H1 (cell line): ENCODE results near the gene STAMBP. TPM values are rescaled to one million over a fixed set of nuclear protein-coding genes. Genes with fewer than 3 reads are reported as not detected.

Experiments
- CTCF ChIA-PET: fragments of 300-600 bp; sonication (Branson Sonifier 250); formaldehyde crosslinking; loops from one replicate; lab custom pipeline; 2021; ENCODE audit not compliant: partially characterized antibody; lab: Charles Lee
- POLR2A ChIA-PET: fragments of 300-600 bp; sonication (Branson Sonifier 250); formaldehyde crosslinking; loops from one replicate; lab custom pipeline; 2021; ENCODE audit warnings: inconsistent platforms; ENCODE audit not compliant: partially characterized antibody; lab: Charles Lee
- DNase-seq, 2 experiments: peaks; one replicate each; pipeline versions ENCODE4 v3.0.0 to v3.0.0-alpha.2; 2010 to 2022; ENCODE audit warnings: low spot score in 2 of 2, low read depth in 1 of 2, mixed read lengths in 1 of 2
- FAIRE-seq: peaks from 2 replicates; lab custom pipeline; 2011; peaks lifted over from hg19 to GRCh38; lab: Jason Lieb, UNC
- H2AFZ ChIP-seq: 2 replicates; pipeline ENCODE4 v1.8.1; 2012; ENCODE audit warnings: low read length, inconsistent platforms
- H2AK5ac ChIP-seq: 2 replicates; pipeline ENCODE4 v1.6.1; 2013; ENCODE audit warnings: low read depth, low read length
- H2BK120ac ChIP-seq: replicated peaks from 2 replicates; pipeline ENCODE3; 2013; ENCODE audit warnings: low read depth, low read length, inconsistent platforms
- H2BK12ac ChIP-seq: 2 replicates; pipeline ENCODE4 v1.6.1; 2013; ENCODE audit warnings: low read depth, low read length
- H2BK15ac ChIP-seq: 2 replicates; pipeline ENCODE4 v1.6.1; 2013; ENCODE audit warnings: low read length
- H2BK20ac ChIP-seq: 2 replicates; pipeline ENCODE4 v1.6.1; 2013; ENCODE audit warnings: low read length
- H2BK5ac ChIP-seq: 2 replicates; pipeline ENCODE4 v1.6.1; 2013; ENCODE audit warnings: low read depth, low read length
- H3K14ac ChIP-seq: 2 replicates; pipeline ENCODE4 v1.6.1; 2013; ENCODE audit warnings: inconsistent platforms; ENCODE audit not compliant: insufficient read length
- H3K18ac ChIP-seq: 2 replicates; pipeline ENCODE4 v1.6.1; 2013; ENCODE audit warnings: low read length; ENCODE audit errors: extremely low read depth
- H3K23ac ChIP-seq: 2 replicates; pipeline ENCODE4 v1.6.1; 2013; ENCODE audit warnings: inconsistent platforms; ENCODE audit not compliant: insufficient read length
- H3K23me2 ChIP-seq: 2 replicates; pipeline ENCODE4 v1.6.1; 2013; ENCODE audit warnings: low read depth, low read length
- H3K27ac ChIP-seq: 2 replicates; pipeline ENCODE4 v1.6.1; 2011; ENCODE audit warnings: low read depth, low read length, inconsistent platforms
- H3K27me3 ChIP-seq, 4 experiments: replicated peaks in 1 of 4; 1 replicate in 1 of 4; 2 replicates in 3 of 4; pipeline versions ENCODE4 v1.6.1 to v1.8.1; 2011 to 2013; ENCODE audit warnings: low read length in 3 of 4, mild to moderate bottlenecking in 3 of 4, inconsistent platforms in 2 of 4, mixed read lengths in 2 of 4, moderate library complexity in 1 of 4; ENCODE audit not compliant: control insufficient read depth in 3 of 4, insufficient read depth in 3 of 4; ENCODE audit errors: extremely low read depth in 1 of 4
- H3K36me3 ChIP-seq, 4 experiments: 2 replicates each; pipeline versions ENCODE4 v1.6.1 to v1.8.1; 2011 to 2013; ENCODE audit warnings: mild to moderate bottlenecking in 4 of 4, low read length in 3 of 4, moderate library complexity in 2 of 4, control low read depth in 1 of 4, inconsistent platforms in 1 of 4; ENCODE audit not compliant: insufficient read depth in 4 of 4, control insufficient read depth in 2 of 4
- H3K4ac ChIP-seq: replicated peaks from 2 replicates; pipeline ENCODE3; 2013; ENCODE audit warnings: low read length, low read depth, mixed read lengths, inconsistent platforms; ENCODE audit not compliant: insufficient read length
- H3K4me1 ChIP-seq, 4 experiments: replicated peaks in 1 of 4; 1 replicate in 1 of 4; 2 replicates in 3 of 4; pipeline versions ENCODE4 v1.6.1 to v1.8.1; 2011 to 2013; ENCODE audit warnings: low read length in 3 of 4, inconsistent platforms in 2 of 4, mixed read lengths in 1 of 4; ENCODE audit not compliant: insufficient read depth in 4 of 4, control insufficient read depth in 3 of 4
- H3K4me2 ChIP-seq, 2 experiments: 2 replicates each; pipeline versions ENCODE4 v1.6.1 to v1.8.1; 2011 to 2013; ENCODE audit warnings: low read depth in 2 of 2, low read length in 2 of 2, control low read depth in 1 of 2, inconsistent platforms in 1 of 2, mild to moderate bottlenecking in 1 of 2; ENCODE audit not compliant: insufficient read depth in 1 of 2
- H3K4me3 ChIP-seq, 4 experiments: fragments of 200-600, 300-600 bp in 1 of 4; sonication (generic), shearing (Covaris generic), sonication (Bioruptor Twin) in 1 of 4; 2 replicates each; pipeline versions ENCODE4 v1.5.1 to v1.8.1; 2011 to 2016; ENCODE audit warnings: low read length in 4 of 4, low read depth in 3 of 4, control low read depth in 2 of 4, inconsistent platforms in 2 of 4, mild to moderate bottlenecking in 2 of 4, mixed read lengths in 1 of 4, moderate library complexity in 1 of 4; ENCODE audit not compliant: insufficient read depth in 2 of 4; ENCODE audit errors: extremely low read depth in 1 of 4
- H3K56ac ChIP-seq: replicated peaks from 2 replicates; pipeline ENCODE3; 2013; ENCODE audit warnings: low read depth, mild to moderate bottlenecking, mixed read lengths, low read length, inconsistent platforms; ENCODE audit not compliant: insufficient read length
- H3K79me1 ChIP-seq: 2 replicates; pipeline ENCODE4 v1.6.1; 2013; ENCODE audit warnings: low read depth, low read length, control low read depth
- H3K79me2 ChIP-seq, 2 experiments: 2 replicates each; pipeline versions ENCODE4 v1.6.1 to v1.8.1; 2012 to 2013; ENCODE audit warnings: low read length in 2 of 2, mild to moderate bottlenecking in 2 of 2, inconsistent platforms in 1 of 2; ENCODE audit not compliant: insufficient read depth in 2 of 2, control insufficient read depth in 1 of 2
- H3K9ac ChIP-seq, 4 experiments: replicated peaks in 1 of 4; 1 replicate in 1 of 4; 2 replicates in 3 of 4; pipeline versions ENCODE4 v1.6.1 to v1.8.1; 2011 to 2013; ENCODE audit warnings: low read depth in 3 of 4, low read length in 3 of 4, control low read depth in 2 of 4, mild to moderate bottlenecking in 2 of 4, moderate library complexity in 2 of 4, inconsistent platforms in 1 of 4; ENCODE audit errors: extremely low read depth in 1 of 4
- H3K9me3 ChIP-seq, 2 experiments: 2 replicates each; pipeline versions ENCODE4 v1.6.1 to v1.8.1; 2012 to 2013; ENCODE audit warnings: mild to moderate bottlenecking in 2 of 2, moderate library complexity in 2 of 2, control low read depth in 1 of 2, inconsistent platforms in 1 of 2, low read depth in 1 of 2, low read length in 1 of 2, mixed read lengths in 1 of 2; ENCODE audit not compliant: insufficient read depth in 2 of 2
- H4K20me1 ChIP-seq, 2 experiments: replicated peaks in 1 of 2; 2 replicates each; pipeline versions ENCODE3 to v1.8.1; 2011 to 2013; ENCODE audit warnings: inconsistent platforms in 2 of 2, low read length in 2 of 2, mild to moderate bottlenecking in 1 of 2; ENCODE audit not compliant: insufficient read depth in 2 of 2, control insufficient read depth in 1 of 2
- H4K5ac ChIP-seq: 2 replicates; pipeline ENCODE4 v1.6.1; 2013; ENCODE audit warnings: low read length, low read depth, mixed read lengths, inconsistent platforms; ENCODE audit not compliant: insufficient read length
- H4K8ac ChIP-seq: 2 replicates; pipeline ENCODE4 v1.8.0; 2013; ENCODE audit warnings: mild to moderate bottlenecking, moderate library complexity, low read length, inconsistent platforms; ENCODE audit not compliant: insufficient read depth; ENCODE audit errors: extremely low read depth
- H4K91ac ChIP-seq: replicated peaks from 2 replicates; pipeline ENCODE3; 2013; ENCODE audit warnings: low read length, mixed read lengths, inconsistent platforms; ENCODE audit not compliant: insufficient read length
- BCL11A ChIP-seq, 2 experiments: IDR thresholded peaks; one replicate each; pipeline ENCODE4 v1.6.1; 2011; ENCODE audit warnings: low read depth in 2 of 2, low read length in 2 of 2, mild to moderate bottlenecking in 2 of 2
- CBX8 ChIP-seq: fragments of 300-800, 300-1000 bp; sonication (generic); IDR thresholded peaks from 2 replicates; pipeline ENCODE4 v1.7.1; 2016; ENCODE audit warnings: low read depth, low read length, borderline replicate concordance
- CHD2 ChIP-seq: IDR thresholded peaks from 2 replicates; pipeline ENCODE4 v1.6.1; 2012; ENCODE audit warnings: low read length, improper control_type of control experiment
- CTBP2 ChIP-seq: IDR thresholded peaks from 2 replicates; pipeline ENCODE4 v1.7.0; 2011; ENCODE audit warnings: borderline replicate concordance, mild to moderate bottlenecking, moderate library complexity, mixed read lengths, low read length; ENCODE audit not compliant: insufficient read depth, insufficient read length
- GABPA ChIP-seq: IDR thresholded peaks from 2 replicates; pipeline ENCODE4 v1.6.1; 2011; ENCODE audit warnings: mild to moderate bottlenecking, low read length, moderate library complexity, borderline replicate concordance; ENCODE audit not compliant: insufficient read depth
- HDAC2 ChIP-seq, 2 experiments: fragments of 300-600 bp in 1 of 2; sonication (generic) in 1 of 2; IDR thresholded peaks; 2 replicates each; pipeline ENCODE4 v1.6.1; 2011 to 2012; ENCODE audit warnings: low read depth in 2 of 2, low read length in 2 of 2, mild to moderate bottlenecking in 2 of 2, moderate library complexity in 2 of 2, borderline replicate concordance in 1 of 2, inconsistent platforms in 1 of 2
- JUND ChIP-seq: IDR thresholded peaks from 2 replicates; pipeline ENCODE4 v1.6.1; 2011; ENCODE audit warnings: mild to moderate bottlenecking, improper control_type of control experiment, low read length
- KDM1A ChIP-seq: fragments of 200-600, 300-600 bp; sonication (generic); IDR thresholded peaks from 2 replicates; pipeline ENCODE4 v1.7.1; 2016; ENCODE audit warnings: mild to moderate bottlenecking, low read length, borderline replicate concordance
- MAFK ChIP-seq: IDR thresholded peaks from 2 replicates; pipeline ENCODE4 v1.6.1; 2012; ENCODE audit warnings: low read depth, mild to moderate bottlenecking, improper control_type of control experiment, low read length
- RBBP5 ChIP-seq: IDR thresholded peaks from 2 replicates; pipeline ENCODE4 v1.7.1; 2012; ENCODE audit warnings: low read depth, mild to moderate bottlenecking, inconsistent platforms, low read length, moderate library complexity, borderline replicate concordance
- YY1 ChIP-seq: IDR thresholded peaks from 2 replicates; pipeline ENCODE4 v1.6.1; 2011; ENCODE audit warnings: low read depth, mild to moderate bottlenecking, low read length
- WGBS, 2 experiments: shearing (Covaris generic) in 1 of 2; methylation state at CpG; one replicate each; pipeline versions ENCODE4 v1.1.6 to v1.1.7; 2013 to 2015; ENCODE audit warnings: low lambda C conversion rate in 2 of 2, mixed read lengths in 2 of 2, inconsistent platforms in 1 of 2, low coverage in 1 of 2, missing lambda C conversion rate in 1 of 2; ENCODE audit not compliant: insufficient replicate concordance in 2 of 2, insufficient coverage in 1 of 2, insufficient read length in 1 of 2; ENCODE audit errors: extremely low coverage in 1 of 2, missing lambda C conversion rate in 1 of 2; 5-methylcytosine and 5-hydroxymethylcytosine counted together
- polyA plus RNA-seq, 7 experiments: library from polyadenylated mRNA; depleted of rRNA in 3 of 7; stranded (reverse) in 5 of 7; unstranded in 2 of 7; fragments of >200 nt in 5 of 7; fragments of 200-250 nt in 2 of 7; gene quantifications; 1 replicate in 5 of 7; 2 replicates in 1 of 7; 4 replicates in 1 of 7; pipeline versions ENCODE4 v1.2.1 to v1.2.3, GENCODE V29; 2011 to 2013; ENCODE audit warnings: missing spikeins in 2 of 7, mixed read lengths in 2 of 7
- total RNA-seq: library from RNA; stranded (reverse); fragmentation: NEBNext Ultra II Directional; extraction: Animal tissue kit (Norgen Biotek cat#: 25700); gene quantifications from 2 replicates; pipeline ENCODE4 v1.2.1, GENCODE V29; 2021

STAMBP gene
- total and polyA plus RNA-seq, 2 of the 8 experiments (the other 6 are each of a cell fraction or from before 2014, with no cell fraction given), result 35.8 to 49.7 TPM

GRCh38 chr2:73830871-73831401 is 2.2 kb downstream of the STAMBP start:
- no peak overlapping the region for H3K14ac ChIP-seq
- H2BK5ac ChIP-seq, result no peak overlapping the region
- no peaks in the 10 kb centered on the region for H3K9me3 ChIP-seq
- H4K8ac ChIP-seq, result no peak overlapping the region
- H2AFZ ChIP-seq, result no peak overlapping the region
- 93% methylated on average over 11 of the region's 11 CpGs; no CpG with 5 or more reads in 1 of the 2 experiments for WGBS, 2 experiments
- no peak overlapping the region for H2BK120ac ChIP-seq
- H3K23me2 ChIP-seq, result peaks cover 5% of the 10 kb centered on the region
- no peak overlapping the region for H2AK5ac ChIP-seq
- H2BK15ac ChIP-seq, result no peak overlapping the region
- H4K5ac ChIP-seq, result no peak overlapping the region
- peaks cover 0 to 2% of the 10 kb centered on the region in 2 experiments for H4K20me1 ChIP-seq
- H3K9ac ChIP-seq, result no peak overlapping the region
- ChIA-PET POLR2A (no interaction called here), CTCF (no interaction called here)
- no peak overlapping the region for H4K91ac ChIP-seq
- H2BK20ac ChIP-seq, result no peak overlapping the region
- H3K4me2 ChIP-seq, result no peak overlapping the region; a peak in 1 of 4 replicates
- H3K4me3 ChIP-seq, result no peak overlapping the region
- peaks cover 8% of the 10 kb centered on the region; the same call in 1 of the 2 replicates for H3K79me1 ChIP-seq
- peaks cover 0 to 31% (median 9%) of the 10 kb centered on the region in 4 experiments; a peak in 6 of 8 replicates for H3K36me3 ChIP-seq
- H3K79me2 ChIP-seq, result peaks cover 0 to 26% of the 10 kb centered on the region in 2 experiments; a peak in 2 of 4 replicates
- H3K18ac ChIP-seq, result no peak overlapping the region
- H3K23ac ChIP-seq, result no peak overlapping the region
- H3K27me3 ChIP-seq, result peaks cover 0 to 3% (median 1%) of the 10 kb centered on the region in 4 experiments; a peak in 4 of 7 replicates
- no peak overlapping the region for H2BK12ac ChIP-seq
- H3K27ac ChIP-seq, result no peak overlapping the region
- peaks cover 0 to 2% (median 0%) of the 10 kb centered on the region in 4 experiments; a peak in 2 of 7 replicates for H3K4me1 ChIP-seq
- H3K4ac ChIP-seq, result no peak overlapping the region
- H3K56ac ChIP-seq, result no peak overlapping the region
- FAIRE-seq, result no peak
- DNase-seq, result no peak
- TF ChIP-seq JUND (no peak), BCL11A (IDR thresholded peaks at IDR 0.05; ENCODE audit: low read depth in 2 of 2, low read length in 2 of 2) (no peak), YY1 (no peak), CTBP2 (no peak), KDM1A (no peak), CHD2 (no peak), HDAC2 (IDR thresholded peaks at IDR 0.05; ENCODE audit: borderline replicate concordance in 1 of 2, low read depth in 2 of 2, low read length in 2 of 2) (no peak), CBX8 (no peak), RBBP5 (no peak), GABPA (no peak), MAFK (no peak)
